Hematopoietic multipotent progenitor cell treated with erythropoietin and hydrocortisone succinate and interleukin-3 and kit ligand, for 8 days (in vitro differentiated cells): ENCODE measurements around the gene CREB5.

Source experiments
- DNase-seq: peaks from one replicate; pipeline ENCODE4 v3.0.0-alpha.2; 2015

Gene CREB5

GRCh38 chr7:28517206-28517605 is 104.9 kb downstream of the CREB5 start:
- DNase-seq, result no peak

- no peak for DNase-seq
Measured at GRCh38 chr7:28517606-28518005, 105.3 kb downstream of the CREB5 start.

- DNase-seq, result no peak
Measured at GRCh38 chr7:28520074-28521015, 108.0 kb downstream of the CREB5 start.

- no peak for DNase-seq
Measured at GRCh38 chr7:28524978-28525377, 112.7 kb downstream of the CREB5 start.

GRCh38 chr7:28528899-28529298 is 116.6 kb downstream of the CREB5 start:
- DNase-seq, result no peak

- DNase-seq, result no peak
Measured at GRCh38 chr7:28529755-28530154, 117.4 kb downstream of the CREB5 start.

GRCh38 chr7:28530175-28530802 is 118.0 kb downstream of the CREB5 start:
- DNase-seq, result no peak

GRCh38 chr7:28530803-28531175 is 118.5 kb downstream of the CREB5 start:
- DNase-seq, result no peak

GRCh38 chr7:28531291-28531690 is 119.0 kb downstream of the CREB5 start:
- no peak for DNase-seq

GRCh38 chr7:28532181-28532580 is 119.9 kb downstream of the CREB5 start:
- no peak for DNase-seq

- DNase-seq, result no peak
Measured at GRCh38 chr7:28533267-28533666, 120.9 kb downstream of the CREB5 start.

GRCh38 chr7:28533731-28534531 is 121.6 kb downstream of the CREB5 start:
- no peak for DNase-seq

- DNase-seq, result no peak
Measured at GRCh38 chr7:28536259-28536658, 123.9 kb downstream of the CREB5 start.

GRCh38 chr7:28539289-28539981 is 127.1 kb downstream of the CREB5 start:
- DNase-seq, result no peak

- no peak for DNase-seq
Measured at GRCh38 chr7:28542410-28542809, 130.1 kb downstream of the CREB5 start.

- DNase-seq, result no peak
Measured at GRCh38 chr7:28544453-28545117, 132.3 kb downstream of the CREB5 start.

- no peak for DNase-seq
Measured at GRCh38 chr7:28546067-28546466, 133.7 kb downstream of the CREB5 start.

- no peak for DNase-seq
Measured at GRCh38 chr7:28547115-28547514, 134.8 kb downstream of the CREB5 start.

GRCh38 chr7:28548416-28548815 is 136.1 kb downstream of the CREB5 start:
- no peak for DNase-seq

GRCh38 chr7:28549998-28550397 is 137.7 kb downstream of the CREB5 start:
- no peak for DNase-seq

- DNase-seq, result no peak
Measured at GRCh38 chr7:28550580-28551186, 138.4 kb downstream of the CREB5 start.

GRCh38 chr7:28551331-28551730 is 139.0 kb downstream of the CREB5 start:
- DNase-seq, result no peak
